Fibroblast of lung (primary cell): ENCODE data around the gene DHCR24. TPM values are rescaled to one million over a fixed set of nuclear protein-coding genes. Genes with fewer than 3 reads are reported as not detected.

Experiments used
- DNase-seq, 2 donors: peaks; one replicate each; pipeline versions ENCODE4 v3.0.0 to v3.0.0-alpha.2; 2010; ENCODE audit warnings: low read depth in 2 of 2
- H2AFZ ChIP-seq: 2 replicates; pipeline ENCODE4 v1.5.1; 2012; ENCODE audit warnings: low read length, control low read depth, inconsistent platforms
- H3K27ac ChIP-seq: 2 replicates; pipeline ENCODE4 v1.5.1; 2011; ENCODE audit warnings: low read length, control low read depth; ENCODE audit not compliant: insufficient read depth
- H3K27me3 ChIP-seq: 2 replicates; pipeline ENCODE4 v1.5.1; 2011; ENCODE audit warnings: mild to moderate bottlenecking, low read length; ENCODE audit not compliant: control insufficient read depth, insufficient read depth
- H3K36me3 ChIP-seq: 2 replicates; pipeline ENCODE4 v1.5.1; 2011; ENCODE audit warnings: low read length; ENCODE audit not compliant: control insufficient read depth, insufficient read depth
- H3K4me1 ChIP-seq: 2 replicates; pipeline ENCODE4 v1.5.1; 2011; ENCODE audit warnings: low read length; ENCODE audit not compliant: control insufficient read depth, insufficient read depth; ENCODE audit errors: extremely low read depth
- H3K4me2 ChIP-seq: 2 replicates; pipeline ENCODE4 v1.5.1; 2011; ENCODE audit warnings: low read length, control low read depth; ENCODE audit not compliant: insufficient read depth; ENCODE audit errors: extremely low read depth
- H3K4me3 ChIP-seq, 4 experiments: fragments of 200-600 bp in 1 of 4; sonication (generic) in 1 of 4; replicated peaks in 1 of 4; 2 replicates each; pipeline ENCODE4 v1.5.1; 2011 to 2016; ENCODE audit warnings: low read length in 4 of 4, low read depth in 3 of 4, mild to moderate bottlenecking in 3 of 4, control low read depth in 2 of 4, inconsistent platforms in 1 of 4, mixed read lengths in 1 of 4; ENCODE audit not compliant: insufficient read depth in 1 of 4; ENCODE audit errors: control extremely low read depth in 1 of 4
- H3K79me2 ChIP-seq: 2 replicates; pipeline ENCODE4 v1.5.1; 2012; ENCODE audit warnings: mild to moderate bottlenecking, low read length, inconsistent platforms; ENCODE audit not compliant: control insufficient read depth, insufficient read depth
- H3K9ac ChIP-seq: 2 replicates; pipeline ENCODE4 v1.5.1; 2011; ENCODE audit warnings: mild to moderate bottlenecking, low read length, control low read depth; ENCODE audit not compliant: insufficient read depth
- H3K9me3 ChIP-seq: 2 replicates; pipeline ENCODE4 v1.5.1; 2012; ENCODE audit warnings: low read depth, low read length; ENCODE audit not compliant: control insufficient read depth, insufficient read depth
- H4K20me1 ChIP-seq: 2 replicates; pipeline ENCODE4 v1.5.1; 2011; ENCODE audit warnings: low read length; ENCODE audit not compliant: control insufficient read depth, insufficient read depth; ENCODE audit errors: extremely low read depth
- CTCF ChIP-seq, 2 donors: IDR thresholded peaks in 1 of 2; conservative IDR thresholded peaks in 1 of 2; 1 replicate in 1 of 2; 2 replicates in 1 of 2; pipeline ENCODE4 v1.5.1; 2011 to 2012; ENCODE audit warnings: low read length in 2 of 2, control low read depth in 1 of 2, inconsistent platforms in 1 of 2, low read depth in 1 of 2, mild to moderate bottlenecking in 1 of 2
- EZH2 ChIP-seq: IDR thresholded peaks from 2 replicates; pipeline ENCODE4 v1.5.1; 2012; ENCODE audit warnings: low read length, control low read depth, mild to moderate bottlenecking; ENCODE audit errors: missing control alignments
- polyA plus RNA-seq, 2 donors: library from polyadenylated mRNA; depleted of rRNA in 1 of 2; stranded (reverse) in 1 of 2; unstranded in 1 of 2; fragments of >200 nt; gene quantifications; 2 replicates each; pipeline ENCODE4 v1.2.1, GENCODE V29; 2011 to 2012; ENCODE audit warnings: missing spikeins in 1 of 2
- total RNA-seq: library from RNA; depleted of rRNA; stranded (reverse); fragments of >200 nt; gene quantifications from 2 replicates; pipeline ENCODE4 v1.2.1, GENCODE V29; 2014

The DHCR24 gene
- total and polyA plus RNA-seq, 2 donors (not counting 1 experiment from before 2014, with no cell fraction given): 217 to 329 TPM

GRCh38 chr1:54926970-54927369 lies 40.0 kb upstream of the DHCR24 start:
- peak in 1 of 2 donors; percentile 1 for DNase-seq
- TF ChIP-seq EZH2 (no peak), CTCF (conservative IDR thresholded peaks at IDR 0.05 in 1 of 2, IDR thresholded peaks at IDR 0.05 in 1 of 2; ENCODE audit: low read depth in 1 of 2, low read length in 2 of 2) (no peak)
- Histone ChIP-seq H3K27me3 (no peaks in the 10 kb centered on the region), H4K20me1 (no peaks in the 10 kb centered on the region), H3K36me3 (no peaks in the 10 kb centered on the region), H3K9ac (no peak overlapping the region), H3K27ac (no peak overlapping the region), H3K9me3 (no peaks in the 10 kb centered on the region), H3K4me1 (peaks cover 4% of the 10 kb centered on the region), H2AFZ (no peak overlapping the region), H3K79me2 (no peaks in the 10 kb centered on the region), H3K4me2 (peak overlapping the region; percentile 20), H3K4me3 (no peak overlapping the region)

- no peaks in the 10 kb centered on the region for H3K9me3 ChIP-seq
These were observed 36.0 kb upstream of the DHCR24 start for GRCh38 chr1:54922921-54923421.

GRCh38 chr1:54922040-54922761 lies 35.2 kb upstream of the DHCR24 start:
- Histone ChIP-seq H3K4me3 (no peak overlapping the region), H3K9ac (no peak overlapping the region), H3K79me2 (no peaks in the 10 kb centered on the region), H3K27me3 (no peaks in the 10 kb centered on the region), H3K27ac (no peak overlapping the region), H3K9me3 (no peaks in the 10 kb centered on the region), H3K4me1 (peaks cover 4% of the 10 kb centered on the region), H2AFZ (no peak overlapping the region), H4K20me1 (no peaks in the 10 kb centered on the region), H3K36me3 (no peaks in the 10 kb centered on the region), H3K4me2 (no peak overlapping the region)
- no peak for DNase-seq
- TF ChIP-seq EZH2 (no peak), CTCF (conservative IDR thresholded peaks at IDR 0.05 in 1 of 2, IDR thresholded peaks at IDR 0.05 in 1 of 2; ENCODE audit: low read depth in 1 of 2, low read length in 2 of 2) (no peak)

More at GRCh38 chr1:54922921-54923421, 36.0 kb upstream of the DHCR24 start:
- Histone ChIP-seq H3K4me2 (no peak overlapping the region), H3K9ac (no peak overlapping the region), H4K20me1 (no peaks in the 10 kb centered on the region), H3K4me1 (peaks cover 4% of the 10 kb centered on the region), H3K4me3 (no peak overlapping the region), H3K27me3 (no peaks in the 10 kb centered on the region), H2AFZ (no peak overlapping the region), H3K79me2 (no peaks in the 10 kb centered on the region), H3K27ac (no peak overlapping the region), H3K36me3 (no peaks in the 10 kb centered on the region)
- peak in 1 of 2 donors; percentile 29 for DNase-seq
- TF ChIP-seq EZH2: no peak
- TF ChIP-seq CTCF (conservative IDR thresholded peaks at IDR 0.05 in 1 of 2, IDR thresholded peaks at IDR 0.05 in 1 of 2; ENCODE audit: low read depth in 1 of 2, low read length in 2 of 2): no peak
